HepG2 (cell line): ENCODE data around the gene YEATS2. TPM values are rescaled to one million over a fixed set of nuclear protein-coding genes. Genes with fewer than 3 reads are reported as not detected.

Experiments used
- ATAC-seq: fragments of 200-7000 bp; cut with Tn5 transposase; 3 replicates; pipeline ENCODE4 v1.9.1; 2020; ENCODE audit warnings: mild to moderate bottlenecking, moderate library complexity
- BruUV-seq: library from RNA; stranded (reverse); fragments of 400-500 nt; replicated peaks from 2 replicates; lab custom pipeline; 2021; lab: Mats Ljungman, UMichigan
- CTCF ChIA-PET: fragments of 300-600 bp; formaldehyde crosslinking; extraction: SDS; loops from one replicate; lab custom pipeline; 2021; ENCODE audit warnings: low total read pairs, inconsistent platforms, low intra/inter-chr PET ratio; lab: Yijun Ruan, JAX
- POLR2A ChIA-PET: fragments of 350-600 bp; sonication (Branson Sonifier 250); formaldehyde crosslinking; loops from one replicate; lab custom pipeline; 2020; ENCODE audit warnings: antibody characterized with exemption, inconsistent platforms; lab: Yijun Ruan, JAX
- DNase-seq: peaks from one replicate; pipeline ENCODE4 v3.0.0-alpha.2; 2015; ENCODE audit warnings: low spot score
- FAIRE-seq: peaks from 3 replicates; lab custom pipeline; 2011; peaks lifted over from hg19 to GRCh38; lab: Jason Lieb, UNC
- H2AFZ ChIP-seq: one replicate; pipeline ENCODE4 v1.6.1; 2011; ENCODE audit warnings: low read length, inconsistent platforms
- H3K27ac ChIP-seq: fragments of 300-600 bp; 3 replicates; pipeline ENCODE4 v1.8.0; 2011; ENCODE audit warnings: mixed run types, mild to moderate bottlenecking, mixed read lengths, low read length, inconsistent platforms; ENCODE audit not compliant: insufficient read depth; ENCODE audit errors: extremely low read length
- H3K27me3 ChIP-seq, 2 experiments: fragments of 200-600 bp in 1 of 2; 2 replicates in 1 of 2; 3 replicates in 1 of 2; pipeline versions ENCODE4 v1.6.0 to v1.8.0; 2011; ENCODE audit warnings: low read length in 2 of 2, mild to moderate bottlenecking in 2 of 2, moderate library complexity in 2 of 2, inconsistent platforms in 1 of 2; ENCODE audit not compliant: insufficient read depth in 2 of 2, control insufficient read depth in 1 of 2
- H3K36me3 ChIP-seq, 2 experiments: fragments of 200-600 bp in 1 of 2; replicated peaks in 1 of 2; 2 replicates in 1 of 2; 3 replicates in 1 of 2; pipeline versions ENCODE4 v1.5.1 to v1.8.0; 2011; ENCODE audit warnings: low read length in 2 of 2, inconsistent platforms in 1 of 2; ENCODE audit not compliant: insufficient read depth in 2 of 2, control insufficient read depth in 1 of 2
- H3K4me1 ChIP-seq: 2 replicates; pipeline ENCODE4 v1.5.1; 2012; ENCODE audit warnings: low read length, inconsistent platforms; ENCODE audit not compliant: insufficient read depth
- H3K4me2 ChIP-seq: 2 replicates; pipeline ENCODE4 v1.6.0; 2011; ENCODE audit warnings: low read depth, low read length, inconsistent platforms
- H3K4me3 ChIP-seq, 3 experiments: fragments of 200-600 bp in 1 of 3; sonication (generic), shearing (Covaris generic) in 1 of 3; replicated peaks in 1 of 3; 2 replicates each; pipeline ENCODE4 v1.5.1; 2011 to 2016; ENCODE audit warnings: low read length in 3 of 3, inconsistent platforms in 2 of 3, low read depth in 2 of 3, mild to moderate bottlenecking in 2 of 3, control low read depth in 1 of 3, mixed read lengths in 1 of 3; ENCODE audit not compliant: insufficient read depth in 1 of 3
- H3K79me2 ChIP-seq: one replicate; pipeline ENCODE4 v1.6.1; 2011; ENCODE audit warnings: low read length, inconsistent platforms; ENCODE audit not compliant: insufficient read depth
- H3K9ac ChIP-seq: 2 replicates; pipeline ENCODE4 v1.6.0; 2011; ENCODE audit warnings: mild to moderate bottlenecking, low read depth, low read length, inconsistent platforms; ENCODE audit not compliant: insufficient read depth
- H3K9me3 ChIP-seq: 2 replicates; pipeline ENCODE4 v1.5.1; 2012; ENCODE audit warnings: mild to moderate bottlenecking, low read length
- H4K20me1 ChIP-seq: 2 replicates; pipeline ENCODE4 v1.6.0; 2011; ENCODE audit warnings: inconsistent platforms, mild to moderate bottlenecking, low read length, moderate library complexity; ENCODE audit not compliant: insufficient read depth
- AGO2 ChIP-seq: fragments of 200-400 bp; formaldehyde crosslinking; optimal IDR thresholded peaks from 2 replicates; pipeline ENCODE3; 2017; ENCODE audit warnings: mild to moderate bottlenecking, low read depth, low read length, moderate library complexity
- FOXP1 ChIP-seq, 2 experiments: fragments of 450-650 bp in 1 of 2; IDR thresholded peaks; 2 replicates each; pipeline ENCODE4 v1.6.1; 2017 to 2018; ENCODE audit warnings: antibody characterized with exemption in 1 of 2
- JUNB ChIP-seq: sonication (generic); formaldehyde crosslinking; IDR thresholded peaks from 2 replicates; pipeline ENCODE4 v1.8.0; 2022; ENCODE audit warnings: missing genetic modification reagents, mild to moderate bottlenecking, borderline replicate concordance
- MAF1 ChIP-seq: sonication (generic); formaldehyde crosslinking; IDR thresholded peaks from 2 replicates; pipeline ENCODE4 v1.5.0; 2020; ENCODE audit warnings: missing genetic modification reagents, borderline replicate concordance
- MEF2D ChIP-seq: sonication (generic); formaldehyde crosslinking; IDR thresholded peaks from 2 replicates; pipeline ENCODE4 v1.5.1; 2020; ENCODE audit warnings: mild to moderate bottlenecking, missing genetic modification reagents
- NAIF1 ChIP-seq: sonication (generic); formaldehyde crosslinking; IDR thresholded peaks from 2 replicates; pipeline ENCODE4 v1.5.0; 2020; ENCODE audit warnings: mild to moderate bottlenecking, missing genetic modification reagents, borderline replicate concordance
- RBM39 ChIP-seq: fragments of 200-400 bp; formaldehyde crosslinking; IDR thresholded peaks from one replicate; pipeline ENCODE4 v1.6.1; 2018; ENCODE audit warnings: antibody characterized with exemption, mild to moderate bottlenecking, low read depth, low read length; ENCODE audit not compliant: poor library complexity, severe bottlenecking
- ZBTB42 ChIP-seq: sonication (generic); formaldehyde crosslinking; IDR thresholded peaks from 2 replicates; pipeline ENCODE4 v1.5.0; 2020; ENCODE audit warnings: mild to moderate bottlenecking, missing genetic modification reagents
- ZNF136 ChIP-seq: sonication (generic); formaldehyde crosslinking; IDR thresholded peaks from 2 replicates; pipeline ENCODE4 v1.8.1; 2022; ENCODE audit warnings: low read depth, mild to moderate bottlenecking, moderate library complexity, missing genetic modification reagents
- ZNF20 ChIP-seq: sonication (generic); formaldehyde crosslinking; IDR thresholded peaks from 2 replicates; pipeline ENCODE4 v1.4.0; 2020; ENCODE audit warnings: mild to moderate bottlenecking, moderate library complexity, missing genetic modification reagents
- ZNF205 ChIP-seq: IDR thresholded peaks from 2 replicates; pipeline ENCODE4 v1.6.1; 2018; ENCODE audit warnings: missing biosample characterization, missing genetic modification reagents
- ZNF354B ChIP-seq: sonication (generic); formaldehyde crosslinking; IDR thresholded peaks from 2 replicates; pipeline ENCODE4 v1.8.0; 2022; ENCODE audit warnings: mild to moderate bottlenecking, missing genetic modification reagents
- ZNF556 ChIP-seq: sonication (generic); formaldehyde crosslinking; IDR thresholded peaks from 2 replicates; pipeline ENCODE4 v1.4.0; 2020; ENCODE audit warnings: mild to moderate bottlenecking, missing genetic modification reagents, borderline replicate concordance
- ZNF652 ChIP-seq: IDR thresholded peaks from 2 replicates; pipeline ENCODE4 v1.6.1; 2016; ENCODE audit warnings: low read depth, borderline replicate concordance
- ZNF674 ChIP-seq: sonication (generic); formaldehyde crosslinking; IDR thresholded peaks from 2 replicates; pipeline ENCODE4 v1.5.0; 2020; ENCODE audit warnings: low read depth, mild to moderate bottlenecking, missing genetic modification reagents
- WGBS: methylation state at CpG from one replicate; pipeline ENCODE4 v1.1.6; 2017; ENCODE audit warnings: low lambda C conversion rate; 5-methylcytosine and 5-hydroxymethylcytosine counted together
- in situ Hi-C: cut with HindIII; loops from 2 replicates; pipeline ENCODE4 v1.10.0; 2017; ENCODE audit warnings: low pct_unique_long_range_greater_than_20kb; ENCODE audit not compliant: extremely low pct_ligation_motif_present
- intact Hi-C: fragments of 100-400 bp; cut with micrococcal nuclease; formaldehyde crosslinking; loops from one replicate; pipeline ENCODE4 v1.10.0; 2022; ENCODE audit not compliant: unreplicated experiment
- polyA plus RNA-seq, 8 experiments: library from polyadenylated mRNA; depleted of rRNA in 3 of 8; stranded (reverse) in 7 of 8; unstranded in 1 of 8; fragments of >200 nt; fragmentation: Illumina TruSeq in 4 of 8; extraction: Trizol in 4 of 8; gene quantifications; 2 replicates each; pipeline versions ENCODE4 v1.2.1 to v1.2.3, GENCODE V29; 2011 to 2016; ENCODE audit warnings: low read depth in 4 of 8, missing spikeins in 1 of 8, mixed read lengths in 1 of 8; ENCODE audit not compliant: insufficient read depth in 1 of 8
- total RNA-seq, 5 experiments: library from RNA; depleted of rRNA; stranded (reverse); fragments of >200 nt; fragmentation: Illumina TruSeq; extraction: Trizol; gene quantifications; 2 replicates each; pipeline ENCODE4 v1.2.3, GENCODE V29; 2016; ENCODE audit warnings: low read depth in 1 of 5
- TF ChIP-seq, protein P1 (sequence below): sonication (generic); formaldehyde crosslinking; IDR thresholded peaks from 2 replicates; pipeline ENCODE4 v1.4.0; 2020; ENCODE audit warnings: missing genetic modification reagents, mild to moderate bottlenecking, borderline replicate concordance
- TF ChIP-seq, protein P2 (sequence below): IDR thresholded peaks from 2 replicates; pipeline ENCODE4 v1.6.1; 2012; ENCODE audit warnings: inconsistent platforms

The YEATS2 gene
- total and polyA plus RNA-seq, 2 of the 13 experiments (the other 11 are each of a cell fraction or from before 2014, with no cell fraction given), result 18.6 to 33.7 TPM

DNA sequence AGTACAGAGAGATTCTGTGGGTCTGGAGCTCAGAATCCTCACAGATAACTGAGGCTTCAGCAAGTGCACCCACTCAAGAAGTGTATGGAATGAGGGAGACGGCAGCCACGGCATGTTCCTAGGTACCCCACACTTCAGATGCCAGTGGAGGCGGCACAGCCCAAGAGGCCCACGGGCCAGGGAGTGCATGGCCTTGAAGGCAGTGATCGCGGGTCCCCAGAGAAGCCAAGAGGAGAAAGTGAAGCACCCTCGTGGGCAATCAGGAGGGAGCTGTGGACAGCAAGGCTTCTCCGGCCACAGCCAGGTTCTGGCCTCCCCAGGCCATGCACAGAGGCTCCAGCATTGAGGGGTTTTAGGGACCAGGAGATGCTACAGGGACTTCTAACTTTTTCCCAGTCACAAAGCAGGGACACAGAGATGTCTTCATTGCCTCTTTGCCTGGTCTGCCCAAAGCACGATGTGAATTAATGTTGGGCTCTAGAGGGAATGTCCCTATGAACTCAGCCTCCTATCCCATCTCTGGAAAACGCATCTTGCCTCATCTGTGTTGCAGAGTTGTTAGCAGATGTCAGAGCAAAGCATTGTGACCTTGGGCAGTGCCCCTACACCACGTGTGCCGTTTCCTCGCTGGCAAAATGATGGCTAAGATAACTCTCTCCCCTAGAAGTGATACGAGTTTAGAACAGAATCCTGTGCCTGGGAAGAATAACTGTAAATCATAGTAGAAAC lies 130.4 kb downstream of the YEATS2 start:
- POLR2A ChIA-PET, result no interaction called here
- 87% methylated on average over 14 of the region's 14 CpGs for WGBS
- H3K4me1 ChIP-seq, result no peaks in the 10 kb centered on the region
- intact Hi-C loops, result no loop called here
- no peak for TF ChIP-seq MEF2D (CRISPR knock-in tag)
- peak; percentile 49 for TF ChIP-seq AGO2
- TF ChIP-seq, all 625 proteins: peak for 1
- no TSS peak for BruUV-seq
- in situ Hi-C loops, result no loop called here
- Histone ChIP-seq H3K27me3 (no peaks in the 10 kb centered on the region), H3K79me2 (no peaks in the 10 kb centered on the region), H2AFZ (no peak overlapping the region), H4K20me1 (no peaks in the 10 kb centered on the region), H3K36me3 (peaks cover 19 to 39% of the 10 kb centered on the region in 2 experiments; a peak in 4 of 5 replicates), H3K9me3 (no peaks in the 10 kb centered on the region), H3K4me2 (no peak overlapping the region), H3K27ac (no peak overlapping the region), H3K4me3 (no peak overlapping the region), H3K9ac (no peak overlapping the region)
- no peak for DNase-seq
- ATAC-seq, result no peak
- CTCF ChIA-PET, result no interaction called here
- no peak for FAIRE-seq

DNA sequence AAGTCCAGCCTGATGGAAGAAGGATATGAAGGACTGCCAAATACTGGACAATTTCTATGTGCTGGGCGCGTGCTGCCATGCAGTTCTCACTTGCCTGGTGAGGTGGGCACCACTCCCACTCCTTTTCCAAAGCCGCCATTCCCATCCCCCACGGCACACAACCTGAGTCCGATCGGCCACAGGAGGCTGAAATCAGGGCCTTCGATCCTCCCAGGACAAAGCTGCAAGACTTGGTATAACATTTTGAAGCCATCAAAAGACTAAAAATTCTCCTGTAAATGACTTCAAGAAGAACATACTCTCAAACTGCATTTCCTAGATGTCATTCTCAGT lies 130.9 kb downstream of the YEATS2 start:
- H3K36me3 ChIP-seq, result peaks cover 23 to 45% of the 10 kb centered on the region in 2 experiments; a peak in 4 of 5 replicates
- H3K27ac ChIP-seq, result no peak overlapping the region
- BruUV-seq, result no TSS peak
- no peaks in the 10 kb centered on the region for H4K20me1 ChIP-seq
- H3K4me3 ChIP-seq, result no peak overlapping the region
- no peaks in the 10 kb centered on the region for H3K9me3 ChIP-seq
- ATAC-seq (no peak), DNase-seq (no peak), FAIRE-seq (no peak)
- ChIA-PET CTCF (no interaction called here), POLR2A (no interaction called here)
- H3K4me1 ChIP-seq, result no peaks in the 10 kb centered on the region
- 96% methylated on average over 5 of the region's 7 CpGs for WGBS
- no peak overlapping the region for H2AFZ ChIP-seq
- in situ Hi-C loops, result no loop called here
- no peak overlapping the region for H3K9ac ChIP-seq
- H3K79me2 ChIP-seq, result no peaks in the 10 kb centered on the region
- H3K4me2 ChIP-seq, result no peak overlapping the region
- H3K27me3 ChIP-seq, result no peaks in the 10 kb centered on the region
- intact Hi-C loops, result no loop called here
- TF ChIP-seq, protein P1, sequence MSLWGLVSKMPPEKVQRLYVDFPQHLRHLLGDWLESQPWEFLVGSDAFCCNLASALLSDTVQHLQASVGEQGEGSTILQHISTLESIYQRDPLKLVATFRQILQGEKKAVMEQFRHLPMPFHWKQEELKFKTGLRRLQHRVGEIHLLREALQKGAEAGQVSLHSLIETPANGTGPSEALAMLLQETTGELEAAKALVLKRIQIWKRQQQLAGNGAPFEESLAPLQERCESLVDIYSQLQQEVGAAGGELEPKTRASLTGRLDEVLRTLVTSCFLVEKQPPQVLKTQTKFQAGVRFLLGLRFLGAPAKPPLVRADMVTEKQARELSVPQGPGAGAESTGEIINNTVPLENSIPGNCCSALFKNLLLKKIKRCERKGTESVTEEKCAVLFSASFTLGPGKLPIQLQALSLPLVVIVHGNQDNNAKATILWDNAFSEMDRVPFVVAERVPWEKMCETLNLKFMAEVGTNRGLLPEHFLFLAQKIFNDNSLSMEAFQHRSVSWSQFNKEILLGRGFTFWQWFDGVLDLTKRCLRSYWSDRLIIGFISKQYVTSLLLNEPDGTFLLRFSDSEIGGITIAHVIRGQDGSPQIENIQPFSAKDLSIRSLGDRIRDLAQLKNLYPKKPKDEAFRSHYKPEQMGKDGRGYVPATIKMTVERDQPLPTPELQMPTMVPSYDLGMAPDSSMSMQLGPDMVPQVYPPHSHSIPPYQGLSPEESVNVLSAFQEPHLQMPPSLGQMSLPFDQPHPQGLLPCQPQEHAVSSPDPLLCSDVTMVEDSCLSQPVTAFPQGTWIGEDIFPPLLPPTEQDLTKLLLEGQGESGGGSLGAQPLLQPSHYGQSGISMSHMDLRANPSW (CRISPR knock-in tag), result no peak
- TF ChIP-seq JUNB (CRISPR knock-in tag) (no peak), ZNF674 (CRISPR knock-in tag) (no peak), MAF1 (no peak), NAIF1 (CRISPR knock-in tag) (no peak), ZBTB42 (CRISPR knock-in tag) (no peak), ZNF652 (CRISPR knock-in tag) (no peak), RBM39 (no peak), ZNF20 (no peak), ZNF556 (no peak), ZNF136 (no peak), FOXP1 (IDR thresholded peaks at IDR 0.05) (no peak), FOXP1 (CRISPR knock-in tag; IDR thresholded peaks at IDR 0.05) (no peak), ZNF354B (CRISPR knock-in tag) (no peak), ZNF205 (CRISPR knock-in tag) (no peak)
- TF ChIP-seq, protein P2, sequence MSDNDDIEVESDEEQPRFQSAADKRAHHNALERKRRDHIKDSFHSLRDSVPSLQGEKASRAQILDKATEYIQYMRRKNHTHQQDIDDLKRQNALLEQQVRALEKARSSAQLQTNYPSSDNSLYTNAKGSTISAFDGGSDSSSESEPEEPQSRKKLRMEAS, result no peak
